SH-SY5Y (cell line): ENCODE measurements around the gene POU2F1.

Experiments
- GATA2 ChIP-seq: IDR thresholded peaks from 2 replicates; pipeline ENCODE4 v1.6.1; 2011; ENCODE audit warnings: mild to moderate bottlenecking, low read depth, low read length
- GATA3 ChIP-seq: IDR thresholded peaks from 2 replicates; pipeline ENCODE4 v1.6.1; 2011; ENCODE audit warnings: low read depth, mild to moderate bottlenecking, low read length, moderate library complexity

- TF ChIP-seq GATA2, result peak; percentile 85
- no peak for TF ChIP-seq GATA3
Measured at GRCh38 chr1:167454894-167455785, 234.5 kb downstream of the POU2F1 start.
